GM19467 (cell line): ENCODE results near the gene DFFA.
"Not testable (repeated sequence)": the region's sequence is repeated elsewhere in the genome, so short reads cannot be mapped to it uniquely, and the experiment has no call there.

Source experiments
- ATAC-seq: cut with Tn5 transposase; IDR thresholded peaks from one replicate; pipeline ENCODE4 v1.9.1; 2021; ENCODE audit warnings: mild to moderate bottlenecking, moderate library complexity; ENCODE audit not compliant: unreplicated experiment

DFFA gene

GRCh38 chr1:10467078-10467477 lies 5.3 kb downstream of the DFFA start:
- ATAC-seq: no peak

DNA sequence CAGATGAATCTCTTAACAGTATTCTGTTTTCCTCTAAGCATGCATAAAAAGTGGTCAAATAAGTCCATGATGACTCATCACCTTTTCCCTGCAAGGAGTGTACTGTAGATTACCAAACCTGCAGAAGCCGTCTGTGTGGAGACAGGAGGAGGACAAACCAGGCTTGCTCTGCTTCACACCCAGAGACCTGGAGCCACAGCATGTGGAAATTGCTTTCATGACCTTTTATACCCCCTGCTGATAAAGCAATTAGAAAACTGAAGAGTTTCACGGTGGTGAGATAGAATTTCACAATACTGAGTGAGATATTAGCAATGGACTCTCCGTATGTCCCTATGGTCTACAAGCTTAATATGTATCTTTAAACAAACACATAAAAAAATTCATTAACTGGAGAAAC lies 13.1 kb downstream of the DFFA start:
- no peak for ATAC-seq

- ATAC-seq: no peak
Observed at GRCh38 chr1:10457875-10458274, 14.5 kb downstream of the DFFA start.

GRCh38 chr1:10457462-10457861 lies 14.9 kb downstream of the DFFA start:
- ATAC-seq: not testable (repeated sequence)

DNA sequence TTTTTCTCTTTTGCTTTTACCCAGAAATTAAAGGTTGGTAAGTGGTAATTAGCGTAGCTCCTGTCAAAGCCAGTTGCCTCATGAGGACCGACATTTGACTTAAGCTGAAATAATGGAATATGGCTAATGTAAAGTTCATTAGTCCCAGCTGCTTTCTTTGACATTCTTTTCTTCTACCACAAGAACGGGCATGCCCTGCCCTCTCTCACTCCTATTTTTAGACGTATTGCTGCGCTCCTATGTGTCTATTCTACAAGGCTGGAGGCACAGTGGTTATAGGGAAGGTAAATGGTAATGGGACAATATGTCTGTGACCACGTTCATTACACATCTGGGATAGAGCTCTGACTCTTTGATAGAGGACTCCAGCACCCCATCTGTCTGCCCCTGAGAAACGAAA lies 15.7 kb downstream of the DFFA start:
- ATAC-seq: no peak

DNA sequence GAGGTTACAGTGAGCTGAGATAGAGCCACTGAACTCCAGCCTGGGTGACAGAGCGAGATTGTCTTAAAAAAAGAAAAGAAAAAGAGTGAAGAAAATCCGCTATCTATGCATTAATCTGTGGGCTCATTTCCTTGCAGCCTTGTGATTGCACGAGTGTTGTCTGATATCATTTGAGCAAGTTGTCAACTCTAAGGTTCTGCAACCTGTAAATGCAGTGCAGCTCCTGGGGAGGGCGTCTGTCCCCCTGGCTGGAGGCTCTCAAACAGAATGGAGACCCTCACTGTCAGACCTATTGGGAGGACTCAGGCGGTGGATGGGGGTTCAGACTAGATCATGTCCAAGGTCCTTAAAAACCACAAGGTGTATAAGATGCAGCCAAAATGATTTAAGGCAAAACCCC lies 16.3 kb downstream of the DFFA start:
- no peak for ATAC-seq

- ATAC-seq: no peak
Observed at GRCh38 chr1:10451287-10451686, 21.0 kb downstream of the DFFA start.

GRCh38 chr1:10450836-10451235 lies 21.5 kb downstream of the DFFA start:
- ATAC-seq: no peak

- ATAC-seq: no peak
Observed at GRCh38 chr1:10450156-10450814, 22.0 kb downstream of the DFFA start.

DNA sequence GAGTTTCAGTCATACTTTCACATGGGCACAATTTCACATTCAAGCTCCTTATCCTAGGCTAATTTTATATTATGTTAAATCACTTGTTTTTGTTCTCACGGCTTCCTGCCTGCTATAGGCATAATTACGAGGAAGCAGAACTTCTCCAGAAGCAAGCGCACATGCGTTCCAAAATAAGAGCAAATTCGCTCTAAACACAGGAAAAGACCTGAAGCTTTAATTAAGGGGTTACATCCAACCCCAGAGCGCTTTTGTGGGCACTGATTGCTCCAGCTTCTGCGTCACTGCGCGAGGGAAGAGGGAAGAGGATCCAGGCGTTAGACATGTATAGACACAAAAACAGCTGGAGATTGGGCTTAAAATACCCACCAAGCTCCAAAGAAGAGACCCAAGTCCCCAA lies 22.6 kb downstream of the DFFA start, which contains the start of gene CORT:
CORT (plus strand) TSS at position 281 of the 400 bp plus-strand sequence. CDS start 193 bp downstream, outside the sequence.
- ATAC-seq: no peak

- no peak for ATAC-seq
Observed at GRCh38 chr1:10446790-10447422, 25.4 kb downstream of the DFFA start.

- no peak for ATAC-seq
Observed at GRCh38 chr1:10444795-10445397, 27.4 kb downstream of the DFFA start.

GRCh38 chr1:10444248-10444647 lies 28.1 kb downstream of the DFFA start:
- no peak for ATAC-seq

GRCh38 chr1:10440794-10441193 lies 31.5 kb downstream of the DFFA start:
- ATAC-seq: no peak

- ATAC-seq: no peak
Observed at GRCh38 chr1:10440305-10440704, 32.0 kb downstream of the DFFA start.

DNA sequence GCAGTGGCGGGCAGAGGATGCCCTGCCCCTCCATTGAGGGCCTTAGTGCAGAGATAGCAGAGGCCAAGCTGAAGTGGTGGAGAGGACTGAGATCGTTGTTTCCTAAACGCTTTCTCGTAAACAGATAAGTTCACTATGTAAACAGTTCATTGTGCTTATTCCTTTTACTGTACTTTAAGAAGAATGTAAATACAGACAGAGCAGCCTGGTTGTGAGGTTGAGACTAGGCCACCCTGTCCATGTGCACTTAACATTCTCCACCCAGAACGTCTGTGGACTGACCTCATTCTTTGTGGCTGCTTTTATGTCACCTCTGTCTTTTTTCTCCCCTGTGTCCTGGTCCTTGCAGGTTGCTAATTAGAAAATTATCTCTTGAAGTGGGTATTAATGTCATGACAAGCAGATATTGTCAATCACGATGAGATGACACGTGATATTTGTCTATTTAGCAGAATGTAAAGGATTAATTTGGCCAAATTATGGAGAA lies 33.6 kb downstream of the DFFA start:
- ATAC-seq: no peak

DNA sequence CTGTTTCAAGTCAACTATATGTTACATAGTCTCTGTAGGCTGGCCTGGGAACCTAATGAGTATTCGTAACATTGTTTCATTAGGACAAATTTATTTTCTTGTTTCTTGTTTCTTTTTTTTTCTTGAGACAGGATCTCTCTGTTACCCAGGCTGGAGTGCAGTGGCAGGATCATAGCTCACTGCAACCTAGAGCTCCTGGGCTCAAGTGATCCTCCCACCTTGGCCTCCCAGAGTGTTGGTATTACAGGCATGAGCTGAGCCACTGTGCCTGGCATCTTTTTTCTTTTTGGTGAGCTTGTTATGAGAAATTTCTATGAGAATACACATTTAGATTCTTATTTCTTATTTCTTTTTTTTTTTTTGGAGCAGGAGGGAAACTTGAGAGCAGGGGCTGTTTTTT lies 35.3 kb downstream of the DFFA start:
- ATAC-seq: no peak

GRCh38 chr1:10434590-10434989 lies 37.7 kb downstream of the DFFA start:
- ATAC-seq: no peak

DNA sequence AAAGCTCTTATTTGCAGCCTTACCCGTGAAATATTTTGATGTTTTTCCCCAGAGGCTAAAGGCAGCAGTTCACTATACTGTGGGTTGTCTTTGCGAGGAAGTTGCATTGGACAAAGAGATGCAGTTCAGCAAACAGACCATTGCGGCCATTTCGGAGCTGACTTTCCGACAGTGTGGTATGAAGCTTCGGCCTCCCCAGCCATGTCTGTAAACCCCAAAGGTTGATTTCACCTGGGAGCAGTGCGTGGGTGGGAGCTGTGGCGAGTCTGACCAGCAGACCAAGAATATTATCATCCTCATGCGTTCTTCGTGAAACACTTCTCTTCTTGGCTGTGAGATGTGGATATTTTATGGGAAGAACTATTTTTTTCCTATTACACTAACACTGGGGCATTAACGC lies 38.5 kb downstream of the DFFA start:
- no peak for ATAC-seq

DNA sequence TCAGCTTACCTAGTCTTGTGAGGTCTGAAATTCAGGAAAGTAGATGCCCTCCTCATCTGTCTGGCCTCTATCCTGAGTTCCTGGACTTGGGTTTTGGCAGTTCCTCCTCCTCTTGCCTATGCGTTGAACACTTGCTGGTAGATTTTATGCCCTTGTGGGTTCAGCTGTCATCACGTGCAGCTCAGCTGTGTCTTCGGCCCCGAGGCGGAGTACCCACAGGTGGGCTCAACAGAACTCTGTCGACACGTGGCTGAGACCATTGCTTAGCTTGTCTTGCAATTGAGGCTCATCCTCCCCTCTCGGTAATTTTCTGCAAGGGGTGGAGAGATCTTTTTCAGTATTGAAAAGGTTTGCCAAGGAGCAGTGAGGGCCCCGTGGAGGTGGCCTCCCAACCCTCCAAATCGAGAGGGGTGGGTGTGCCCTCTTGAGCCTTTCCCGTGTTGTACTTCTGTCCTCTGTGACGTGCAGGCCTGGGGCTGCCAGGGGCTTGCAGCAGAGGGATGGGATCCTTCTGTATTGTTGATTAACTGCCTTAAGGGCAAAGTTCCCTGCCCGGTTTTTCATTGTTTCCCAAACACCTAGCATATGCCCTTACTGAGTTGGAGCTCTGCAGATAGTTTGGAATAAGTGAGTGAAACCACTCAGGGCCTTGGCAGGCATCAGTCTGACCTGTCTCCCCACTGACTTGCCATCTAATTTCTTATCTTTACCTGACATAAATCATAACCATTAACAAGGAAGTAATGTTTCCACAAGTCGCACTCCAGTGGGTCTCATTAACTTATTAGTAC lies 39.2 kb downstream of the DFFA start:
- ATAC-seq: no peak

DNA sequence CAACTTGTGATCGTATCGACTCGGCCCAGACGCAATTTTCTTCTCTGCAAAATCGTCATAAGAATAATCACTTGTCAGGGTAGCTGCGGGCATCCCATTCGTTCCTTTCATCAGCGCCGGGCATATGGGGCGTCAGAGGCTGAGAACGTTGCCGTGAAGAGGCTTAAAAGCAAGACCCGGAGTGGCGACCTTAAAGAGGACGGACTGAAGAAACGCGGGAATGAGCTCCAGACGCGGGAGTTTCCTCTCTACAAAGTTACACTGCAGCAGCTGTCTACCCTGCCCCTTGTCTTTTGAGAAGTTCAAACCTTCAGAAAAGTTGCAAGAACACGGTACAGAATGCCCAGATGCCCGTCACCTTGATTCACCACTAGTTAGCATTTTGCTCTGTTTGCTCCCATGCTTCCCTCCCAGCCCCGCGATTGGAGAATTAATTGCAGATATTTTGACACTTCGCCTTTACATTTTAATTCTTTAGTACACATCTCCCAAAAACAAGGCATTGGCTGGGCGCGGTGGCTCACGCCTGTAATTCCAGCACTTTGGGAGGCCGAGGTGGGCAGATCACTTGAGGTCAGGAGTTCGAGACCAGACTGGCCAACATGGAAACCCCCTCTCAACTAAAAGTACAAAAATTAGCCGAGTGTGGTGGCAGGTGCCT lies 41.1 kb downstream of the DFFA start:
- no peak for ATAC-seq
